ENCODE data around the gene CDH23. TPM values are rescaled to one million over a fixed set of nuclear protein-coding genes. Genes with fewer than 3 reads are reported as not detected.

CDH23 gene
- total RNA-seq, 2 donors from 2014 or later = 0.06 TPM; not detected in 1

- no peaks in the 10 kb centered on the region for H3K27me3 Mint-ChIP-seq
- H3K27ac Mint-ChIP-seq = peak overlapping the region in 1 of 2 donors; percentile 50
- H3K9me3 Mint-ChIP-seq = no peaks in the 10 kb centered on the region
- H3K36me3 Mint-ChIP-seq = no peaks in the 10 kb centered on the region
- peaks cover 27 to 36% of the 10 kb centered on the region in 2 donors for H3K4me1 Mint-ChIP-seq (ENCODE audit: low read depth in 2 of 2)
- ATAC-seq = no peak
- H3K4me3 Mint-ChIP-seq = no peak overlapping the region
- DNase-seq (ENCODE audit: low spot score) = no peak
Observed at GRCh38 chr10:71777213-71777985, 380.7 kb downstream of the CDH23 start.

- no peaks in the 10 kb centered on the region for H3K9me3 Mint-ChIP-seq
- H3K36me3 Mint-ChIP-seq = no peaks in the 10 kb centered on the region
- H3K4me1 Mint-ChIP-seq (ENCODE audit: low read depth in 2 of 2) = peaks cover 25 to 35% of the 10 kb centered on the region in 2 donors
- no peak overlapping the region for H3K4me3 Mint-ChIP-seq
- no peaks in the 10 kb centered on the region for H3K27me3 Mint-ChIP-seq
- no peak for ATAC-seq
- DNase-seq (ENCODE audit: low spot score) = no peak
- H3K27ac Mint-ChIP-seq = no peak overlapping the region
Observed at GRCh38 chr10:71778071-71778825, 381.5 kb downstream of the CDH23 start.

DNA sequence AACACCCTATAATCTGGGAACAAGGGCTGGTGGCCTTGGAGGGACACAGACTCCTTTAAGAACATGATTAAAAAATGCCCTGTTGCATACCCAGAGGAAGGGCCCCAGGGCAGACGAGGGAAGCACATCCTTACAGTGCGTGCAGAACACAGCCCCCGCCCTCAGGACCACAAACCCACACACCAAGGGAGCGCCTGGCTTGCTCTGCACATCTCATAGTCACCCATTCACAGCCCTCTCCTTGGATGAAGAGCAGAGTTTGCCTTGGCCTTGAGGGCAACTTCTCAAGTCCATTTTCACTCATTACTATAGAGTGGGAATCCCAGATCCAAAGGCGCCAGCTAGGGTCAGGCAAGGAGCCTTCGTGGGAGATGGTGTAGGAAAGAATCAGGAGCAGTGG is 382.9 kb downstream of the CDH23 start:
- no peaks in the 10 kb centered on the region for H3K9me3 Mint-ChIP-seq
- H3K4me1 Mint-ChIP-seq (ENCODE audit: low read depth in 2 of 2) = peaks cover 15 to 23% of the 10 kb centered on the region in 2 donors
- no peak for DNase-seq (ENCODE audit: low spot score)
- no peaks in the 10 kb centered on the region for H3K27me3 Mint-ChIP-seq
- H3K27ac Mint-ChIP-seq = no peak overlapping the region
- ATAC-seq = no peak
- H3K4me3 Mint-ChIP-seq = no peak overlapping the region
- H3K36me3 Mint-ChIP-seq = no peaks in the 10 kb centered on the region

DNA sequence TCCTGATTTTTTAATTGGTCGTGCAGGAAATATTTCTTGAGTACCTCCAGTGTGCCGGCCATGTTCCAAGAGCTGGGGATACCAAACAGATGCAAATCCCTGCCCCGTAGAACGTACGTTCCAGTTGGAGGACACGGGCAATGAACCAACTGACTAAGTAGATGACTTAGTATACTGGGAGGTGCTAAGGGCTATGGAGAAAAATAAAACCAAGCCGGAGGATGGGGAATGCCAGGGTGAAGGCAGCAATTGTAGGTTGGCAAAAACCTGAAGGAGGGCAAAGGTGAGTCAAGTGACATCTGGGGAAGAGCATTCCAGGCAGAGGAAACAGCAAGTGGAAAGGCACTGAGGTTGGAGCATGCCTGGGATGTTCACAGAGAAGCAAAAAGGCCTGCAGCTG is 383.4 kb downstream of the CDH23 start:
- ATAC-seq = no peak
- H3K4me3 Mint-ChIP-seq = no peak overlapping the region
- H3K27ac Mint-ChIP-seq = no peak overlapping the region
- DNase-seq (ENCODE audit: low spot score) = no peak
- no peaks in the 10 kb centered on the region for H3K9me3 Mint-ChIP-seq
- peaks cover 14 to 20% of the 10 kb centered on the region in 2 donors for H3K4me1 Mint-ChIP-seq (ENCODE audit: low read depth in 2 of 2)
- H3K27me3 Mint-ChIP-seq = no peaks in the 10 kb centered on the region
- no peaks in the 10 kb centered on the region for H3K36me3 Mint-ChIP-seq

DNA sequence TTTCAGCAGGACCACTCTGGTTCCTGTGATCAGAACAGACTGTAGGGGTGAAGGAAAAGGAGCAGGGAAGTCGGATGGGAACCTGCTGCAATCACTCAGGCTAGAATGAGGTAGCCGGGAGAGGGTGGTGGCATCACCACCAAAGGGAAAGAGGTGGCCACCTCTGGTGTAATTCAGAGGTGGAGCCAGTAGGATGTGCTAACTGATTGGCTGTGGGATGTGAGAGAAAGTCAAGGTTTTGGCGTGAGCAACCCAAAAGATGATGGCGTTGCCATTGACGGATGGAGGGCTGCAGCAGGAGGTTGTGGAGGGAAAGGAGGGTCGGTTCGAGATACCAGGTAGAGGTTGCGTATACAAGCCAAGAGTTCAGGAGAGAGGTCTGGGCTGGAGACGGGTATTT is 384.0 kb downstream of the CDH23 start:
- Mint-ChIP-seq H3K4me1 (ENCODE audit: low read depth in 2 of 2) (peaks cover 8 to 15% of the 10 kb centered on the region in 2 donors), H3K4me3 (no peak overlapping the region), H3K9me3 (no peaks in the 10 kb centered on the region), H3K27ac (no peak overlapping the region), H3K27me3 (no peaks in the 10 kb centered on the region), H3K36me3 (no peaks in the 10 kb centered on the region)
- ATAC-seq = no peak
- no peak for DNase-seq (ENCODE audit: low spot score)

GRCh38 chr10:71782221-71782916 is 385.6 kb downstream of the CDH23 start:
- ATAC-seq (no peak), DNase-seq (ENCODE audit: low spot score) (no peak)
- H3K27me3 Mint-ChIP-seq = peaks cover 0 to 2% of the 10 kb centered on the region in 2 donors
- no peaks in the 10 kb centered on the region for H3K9me3 Mint-ChIP-seq
- H3K36me3 Mint-ChIP-seq = no peaks in the 10 kb centered on the region
- no peak overlapping the region for H3K27ac Mint-ChIP-seq
- peaks cover 2 to 3% of the 10 kb centered on the region in 2 donors for H3K4me1 Mint-ChIP-seq (ENCODE audit: low read depth in 2 of 2)
- H3K4me3 Mint-ChIP-seq = no peak overlapping the region

- Mint-ChIP-seq H3K9me3 (no peaks in the 10 kb centered on the region), H3K36me3 (no peaks in the 10 kb centered on the region), H3K27ac (no peak overlapping the region), H3K4me1 (ENCODE audit: low read depth in 2 of 2) (peaks cover 0 to 2% of the 10 kb centered on the region in 2 donors), H3K4me3 (no peak overlapping the region), H3K27me3 (peaks cover 0 to 2% of the 10 kb centered on the region in 2 donors)
- ATAC-seq = no peak
- no peak for DNase-seq (ENCODE audit: low spot score)
Observed at GRCh38 chr10:71782917-71783490, 386.3 kb downstream of the CDH23 start.

- no peak overlapping the region for H3K4me3 Mint-ChIP-seq
- no peaks in the 10 kb centered on the region for H3K36me3 Mint-ChIP-seq
- ATAC-seq (no peak), DNase-seq (ENCODE audit: low spot score) (no peak)
- H3K9me3 Mint-ChIP-seq = no peaks in the 10 kb centered on the region
- H3K27me3 Mint-ChIP-seq = peaks cover 0 to 2% of the 10 kb centered on the region in 2 donors
- peaks cover 0 to 2% of the 10 kb centered on the region in 2 donors for H3K4me1 Mint-ChIP-seq (ENCODE audit: low read depth in 2 of 2)
- no peak overlapping the region for H3K27ac Mint-ChIP-seq
Observed at GRCh38 chr10:71783917-71784678, 387.4 kb downstream of the CDH23 start.

DNA sequence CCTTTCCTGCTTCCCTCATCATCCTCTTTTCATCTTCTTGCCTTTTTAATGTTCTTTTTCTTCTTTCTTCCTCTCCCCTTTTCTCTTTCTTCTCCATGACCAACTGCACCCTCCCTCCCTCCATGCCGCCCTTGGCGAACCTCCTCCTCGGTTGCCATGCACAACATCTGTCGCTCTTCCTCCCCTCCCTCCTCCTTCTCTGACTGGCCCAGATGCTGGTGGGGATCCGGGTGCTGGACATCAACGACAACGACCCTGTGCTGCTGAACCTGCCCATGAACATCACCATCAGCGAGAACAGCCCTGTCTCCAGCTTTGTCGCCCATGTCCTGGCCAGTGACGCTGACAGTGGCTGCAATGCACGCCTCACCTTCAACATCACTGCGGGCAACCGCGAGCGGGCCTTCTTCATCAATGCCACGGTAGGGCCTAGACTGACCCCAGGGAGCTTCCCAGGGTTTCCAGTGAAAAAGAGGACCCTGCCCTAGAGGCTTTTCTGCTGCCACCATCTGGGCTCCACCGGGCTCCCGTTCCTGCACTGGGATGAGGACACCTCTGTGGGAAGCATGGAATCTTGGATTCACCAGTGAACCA is 388.1 kb downstream of the CDH23 start:
- Mint-ChIP-seq H3K9me3 (no peaks in the 10 kb centered on the region), H3K4me3 (no peak overlapping the region), H3K4me1 (ENCODE audit: low read depth in 2 of 2) (peaks cover 0 to 2% of the 10 kb centered on the region in 2 donors), H3K27me3 (peaks cover 0 to 2% of the 10 kb centered on the region in 2 donors), H3K36me3 (no peaks in the 10 kb centered on the region), H3K27ac (no peak overlapping the region)
- ATAC-seq = no peak
- DNase-seq (ENCODE audit: low spot score) = no peak

GRCh38 chr10:71788954-71789353 is 392.2 kb downstream of the CDH23 start:
- no peak for DNase-seq (ENCODE audit: low spot score)
- Mint-ChIP-seq H3K4me3 (no peak overlapping the region), H3K4me1 (ENCODE audit: low read depth in 2 of 2) (peaks cover 0 to 2% of the 10 kb centered on the region in 2 donors), H3K9me3 (no peaks in the 10 kb centered on the region), H3K36me3 (no peaks in the 10 kb centered on the region), H3K27me3 (peaks cover 5 to 6% of the 10 kb centered on the region in 2 donors), H3K27ac (no peak overlapping the region)
- ATAC-seq = no peak

DNA sequence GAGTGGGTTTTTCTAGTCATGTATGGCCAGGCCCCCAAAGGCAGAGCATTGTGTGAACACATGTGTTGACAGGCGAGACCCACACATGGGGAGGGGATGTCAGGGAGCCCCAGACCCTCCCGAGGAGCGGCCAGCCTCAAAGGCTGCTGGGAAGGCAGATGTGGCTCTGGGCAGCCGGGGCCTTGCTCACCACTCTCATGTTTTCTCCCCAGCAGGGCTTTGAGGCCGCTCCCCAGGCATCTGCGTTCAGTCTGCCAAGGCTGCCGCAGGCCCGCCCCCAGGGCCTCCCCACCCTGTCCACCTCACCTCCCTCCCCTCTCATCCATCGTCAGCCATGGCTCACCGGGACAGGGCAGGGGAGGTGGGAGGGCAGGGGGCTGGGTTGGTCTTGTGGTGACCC is 393.2 kb downstream of the CDH23 start:
- H3K4me1 Mint-ChIP-seq (ENCODE audit: low read depth in 2 of 2) = peaks cover 0 to 2% of the 10 kb centered on the region in 2 donors
- H3K36me3 Mint-ChIP-seq = no peaks in the 10 kb centered on the region
- no peak overlapping the region for H3K27ac Mint-ChIP-seq
- H3K27me3 Mint-ChIP-seq = peaks cover 5 to 7% of the 10 kb centered on the region in 2 donors
- DNase-seq (ENCODE audit: low spot score) (no peak), ATAC-seq (peak in 1 of 2 donors; percentile 34)
- H3K9me3 Mint-ChIP-seq = no peaks in the 10 kb centered on the region
- H3K4me3 Mint-ChIP-seq = no peak overlapping the region

DNA sequence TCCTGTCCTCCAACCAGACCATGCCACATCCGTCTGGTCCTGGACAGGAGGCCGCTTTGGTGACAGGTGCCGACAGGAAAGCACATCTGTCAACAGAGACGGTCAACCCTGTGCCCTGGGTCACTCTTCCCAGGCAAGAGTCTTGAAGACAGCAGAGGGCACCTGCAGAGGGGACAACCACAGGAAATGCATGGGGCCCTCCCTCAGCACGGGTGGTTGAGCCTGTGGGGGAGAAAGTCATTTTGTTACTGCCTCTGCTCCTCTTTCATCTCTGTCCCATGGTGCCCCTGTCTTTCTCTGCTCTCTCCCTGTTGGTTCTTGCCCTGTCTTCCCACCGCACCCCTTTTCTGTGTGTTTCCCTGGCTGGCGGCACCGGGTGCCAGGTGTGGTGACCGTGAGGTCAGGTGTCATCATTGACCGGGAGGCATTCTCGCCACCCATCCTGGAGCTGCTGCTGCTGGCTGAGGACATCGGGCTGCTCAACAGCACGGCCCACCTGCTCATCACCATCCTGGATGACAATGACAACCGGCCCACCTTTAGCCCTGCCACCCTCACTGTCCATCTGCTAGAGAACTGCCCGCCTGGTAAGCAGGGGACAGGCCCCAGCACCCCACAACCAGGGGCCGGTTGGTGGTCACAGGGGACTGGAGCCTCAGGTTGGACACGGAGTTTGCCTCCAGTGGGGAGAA is 394.2 kb downstream of the CDH23 start:
- peak in 1 of 2 donors; percentile 40 for ATAC-seq
- H3K4me1 Mint-ChIP-seq (ENCODE audit: low read depth in 2 of 2) = peaks cover 0 to 2% of the 10 kb centered on the region in 2 donors
- H3K4me3 Mint-ChIP-seq = no peak overlapping the region
- no peak overlapping the region for H3K27ac Mint-ChIP-seq
- no peaks in the 10 kb centered on the region for H3K36me3 Mint-ChIP-seq
- H3K27me3 Mint-ChIP-seq = peaks cover 5 to 7% of the 10 kb centered on the region in 2 donors
- H3K9me3 Mint-ChIP-seq = no peaks in the 10 kb centered on the region
- DNase-seq (ENCODE audit: low spot score) = no peak

Data from natural killer cell treated with Interleukin-12 subunit alpha and Interleukin-12 subunit beta and Interleukin-15 and Interleukin-18, amount 100 ng/mL, for 72 hours (primary cell).